ENCODE data around the gene SCNN1A.

GRCh38 chr12:6333029-6333428 lies 42.3 kb downstream of the SCNN1A start:
- no peak for TF ChIP-seq POLR2A (IDR thresholded peaks at IDR 0.05)
- TF ChIP-seq CTCF (IDR thresholded peaks at IDR 0.05) = no peak
